Parathyroid adenoma (tissue), 2 donors: ENCODE results near the gene RPUSD4.

Source experiments
- H2AFZ ChIP-seq: fragments of 300-600 bp; sonication (generic); one replicate; pipeline ENCODE4 v1.7.0; 2017; ENCODE audit warnings: antibody characterized with exemption, mild to moderate bottlenecking
- H3K27ac ChIP-seq: fragments of 300-600 bp; sonication (generic); one replicate; pipeline ENCODE4 v1.7.0; 2017
- H3K27me3 ChIP-seq: fragments of 300-600 bp; sonication (generic); one replicate; pipeline ENCODE4 v1.7.0; 2017; ENCODE audit warnings: low read length; ENCODE audit not compliant: control insufficient read depth, insufficient read depth
- H3K36me3 ChIP-seq: fragments of 300-600 bp; sonication (generic); one replicate; pipeline ENCODE4 v1.7.0; 2017; ENCODE audit warnings: low read length; ENCODE audit not compliant: control insufficient read depth, insufficient read depth
- H3K4me1 ChIP-seq: fragments of 300-600 bp; sonication (generic); one replicate; pipeline ENCODE4 v1.7.0; 2017; ENCODE audit warnings: control low read depth
- H3K4me2 ChIP-seq: fragments of 300-600 bp; sonication (generic); one replicate; pipeline ENCODE4 v1.7.0; 2017; ENCODE audit warnings: low read length
- H3K4me3 ChIP-seq: fragments of 300-600 bp; sonication (generic); one replicate; pipeline ENCODE4 v1.7.0; 2017; ENCODE audit warnings: low read depth, low read length
- H3K79me2 ChIP-seq: fragments of 300-600 bp; sonication (generic); one replicate; pipeline ENCODE4 v1.7.0; 2017; ENCODE audit warnings: control low read depth
- H3K9ac ChIP-seq: fragments of 300-600 bp; sonication (generic); one replicate; pipeline ENCODE4 v1.7.0; 2017; ENCODE audit warnings: mild to moderate bottlenecking
- H3K9me3 ChIP-seq: fragments of 300-600 bp; sonication (generic); one replicate; pipeline ENCODE4 v1.7.0; 2017; ENCODE audit warnings: low read length; ENCODE audit not compliant: control insufficient read depth
- CTCF ChIP-seq: fragments of 300-600 bp; sonication (generic); IDR thresholded peaks from one replicate; pipeline ENCODE4 v1.7.0; 2017; ENCODE audit warnings: antibody characterized with exemption, mild to moderate bottlenecking
- donor health status: primary hyperparathyroidism.

The RPUSD4 gene

GRCh38 chr11:126186025-126186698 is 25.3 kb downstream of the RPUSD4 start:
- H3K4me3 ChIP-seq, result no peak overlapping the region
- no peaks in the 10 kb centered on the region for H3K36me3 ChIP-seq
- no peak overlapping the region for H3K4me2 ChIP-seq
- no peak overlapping the region for H3K27ac ChIP-seq
- TF ChIP-seq CTCF, result no peak
- no peaks in the 10 kb centered on the region for H3K79me2 ChIP-seq
- no peaks in the 10 kb centered on the region for H3K9me3 ChIP-seq
- no peak overlapping the region for H2AFZ ChIP-seq
- H3K9ac ChIP-seq, result no peak overlapping the region
- no peaks in the 10 kb centered on the region for H3K27me3 ChIP-seq
- no peaks in the 10 kb centered on the region for H3K4me1 ChIP-seq

- no peaks in the 10 kb centered on the region for H3K36me3 ChIP-seq
- no peak overlapping the region for H3K4me2 ChIP-seq
Observed at GRCh38 chr11:126185259-126186024, 26.0 kb downstream of the RPUSD4 start.

GRCh38 chr11:126182787-126183445 is 28.5 kb downstream of the RPUSD4 start:
- H3K36me3 ChIP-seq, result no peaks in the 10 kb centered on the region
- H3K9ac ChIP-seq, result no peak overlapping the region
- no peak overlapping the region for H2AFZ ChIP-seq
- no peaks in the 10 kb centered on the region for H3K9me3 ChIP-seq
- no peak for TF ChIP-seq CTCF
- H3K27me3 ChIP-seq, result no peaks in the 10 kb centered on the region
- no peaks in the 10 kb centered on the region for H3K79me2 ChIP-seq
- no peak overlapping the region for H3K4me3 ChIP-seq
- H3K4me2 ChIP-seq, result no peak overlapping the region
- no peak overlapping the region for H3K27ac ChIP-seq
- no peaks in the 10 kb centered on the region for H3K4me1 ChIP-seq

More at GRCh38 chr11:126185259-126186024, 26.0 kb downstream of the RPUSD4 start:
- H3K9ac ChIP-seq, result no peak overlapping the region
- no peak overlapping the region for H2AFZ ChIP-seq
- no peaks in the 10 kb centered on the region for H3K4me1 ChIP-seq
- TF ChIP-seq CTCF, result no peak
- no peak overlapping the region for H3K27ac ChIP-seq
- no peaks in the 10 kb centered on the region for H3K79me2 ChIP-seq
- no peak overlapping the region for H3K4me3 ChIP-seq
- H3K9me3 ChIP-seq, result no peaks in the 10 kb centered on the region
- H3K27me3 ChIP-seq, result no peaks in the 10 kb centered on the region

GRCh38 chr11:126181939-126182730 is 29.3 kb downstream of the RPUSD4 start:
- no peaks in the 10 kb centered on the region for H3K27me3 ChIP-seq

More at GRCh38 chr11:126181939-126182730, 29.3 kb downstream of the RPUSD4 start:
- no peak for TF ChIP-seq CTCF
- H3K9ac ChIP-seq, result no peak overlapping the region
- no peak overlapping the region for H2AFZ ChIP-seq
- H3K4me3 ChIP-seq, result no peak overlapping the region
- H3K36me3 ChIP-seq, result no peaks in the 10 kb centered on the region
- H3K79me2 ChIP-seq, result no peaks in the 10 kb centered on the region
- H3K27ac ChIP-seq, result no peak overlapping the region
- H3K4me1 ChIP-seq, result no peaks in the 10 kb centered on the region
- H3K4me2 ChIP-seq, result no peak overlapping the region
- no peaks in the 10 kb centered on the region for H3K9me3 ChIP-seq
